Calu3 (cell line): ENCODE data around the gene TRPV4. TPM values are rescaled to one million over a fixed set of nuclear protein-coding genes. Genes with fewer than 3 reads are reported as not detected.
A peak's percentile ranks its signal among the peaks of the same experiment; 100 is the strongest.

Experiments used
- BruUV-seq: library from RNA; stranded (reverse); fragments of 400-500 nt; replicated peaks from 2 replicates; lab custom pipeline; 2021; lab: Mats Ljungman, UMichigan
- CTCF ChIA-PET: fragments of 300-600 bp; sonication (Branson Sonifier 250); formaldehyde crosslinking; loops from one replicate; lab custom pipeline; 2022; ENCODE audit warnings: antibody characterized with exemption; lab: Charles Lee
- DNase-seq: peaks from one replicate; pipeline ENCODE4 v3.0.0; 2022
- H3K27ac Mint-ChIP-seq: one replicate; pipeline ENCODE4 v1.8.0; 2022; ENCODE audit warnings: mixed read lengths; ENCODE audit not compliant: unreplicated experiment
- H3K27me3 Mint-ChIP-seq: one replicate; pipeline ENCODE4 v1.8.0; 2022; ENCODE audit warnings: mixed read lengths; ENCODE audit not compliant: unreplicated experiment
- H3K36me3 Mint-ChIP-seq: one replicate; pipeline ENCODE4 v1.8.0; 2022; ENCODE audit warnings: mild to moderate bottlenecking, moderate library complexity, mixed read lengths; ENCODE audit not compliant: insufficient read depth, unreplicated experiment
- H3K4me1 Mint-ChIP-seq: one replicate; pipeline ENCODE4 v1.8.0; 2022; ENCODE audit warnings: mild to moderate bottlenecking, low read depth, mixed read lengths; ENCODE audit not compliant: unreplicated experiment
- H3K4me3 Mint-ChIP-seq: one replicate; pipeline ENCODE4 v1.8.0; 2022; ENCODE audit warnings: mild to moderate bottlenecking, low read depth, moderate library complexity, mixed read lengths; ENCODE audit not compliant: unreplicated experiment
- H3K9me3 Mint-ChIP-seq: one replicate; pipeline ENCODE4 v1.8.0; 2022; ENCODE audit warnings: low read depth, mixed read lengths; ENCODE audit not compliant: unreplicated experiment
- CTCF ChIP-seq: fragments of 200-600 bp; IDR thresholded peaks from one replicate; pipeline ENCODE4 v1.8.0; 2022; ENCODE audit warnings: antibody characterized with exemption; ENCODE audit not compliant: unreplicated experiment
- intact Hi-C: fragments of 100-400 bp; cut with micrococcal nuclease; formaldehyde crosslinking; loops from one replicate; pipeline ENCODE4 v1.10.0; 2022; ENCODE audit not compliant: unreplicated experiment
- total RNA-seq: library from RNA; stranded (reverse); gene quantifications from 2 replicates; pipeline ENCODE4 v1.2.3, GENCODE V29; 2022

The TRPV4 gene
- total RNA-seq, 1 experiment from 2014 or later = 25.3 TPM

DNA sequence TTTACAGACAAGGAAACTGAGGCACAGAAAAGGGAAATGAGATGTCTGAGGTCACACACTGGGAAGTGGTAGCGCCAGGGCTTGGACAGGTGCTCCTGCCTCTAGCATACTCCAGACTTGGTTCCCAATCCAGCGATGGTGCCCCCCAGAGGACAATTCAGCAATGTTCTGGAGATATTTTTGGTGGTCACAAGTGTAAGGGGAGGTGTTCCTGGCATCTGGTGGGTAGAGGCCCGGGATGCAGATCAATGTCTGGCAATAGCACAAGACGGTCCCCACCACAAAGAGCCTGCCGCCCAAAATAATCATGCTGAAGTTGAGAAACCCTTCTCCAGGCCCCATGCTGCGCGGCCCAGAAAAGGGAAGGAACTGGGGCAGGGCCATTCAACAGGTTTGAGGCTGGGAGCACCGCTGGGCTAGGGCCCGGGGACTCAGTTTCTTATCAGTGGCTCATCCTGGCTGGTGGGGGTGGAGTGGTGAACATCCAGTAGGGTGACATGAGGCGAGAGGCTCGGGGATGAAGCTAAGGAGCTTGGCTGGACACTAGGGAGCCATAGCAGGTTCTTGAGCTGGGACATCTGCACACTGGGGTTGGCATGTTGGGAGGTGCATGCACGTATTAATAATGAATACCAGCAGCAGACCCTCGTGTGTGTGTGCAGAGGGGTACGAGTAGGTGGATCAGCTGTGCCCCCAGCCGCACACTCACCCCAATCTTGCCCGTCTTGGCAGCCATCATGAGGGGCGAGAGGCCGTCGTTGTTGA is 35.1 kb downstream of the TRPV4 start:
- Mint-ChIP-seq H3K4me3 (no peak overlapping the region), H3K27ac (no peak overlapping the region), H3K9me3 (no peaks in the 10 kb centered on the region), H3K36me3 (peaks cover 16% of the 10 kb centered on the region), H3K27me3 (no peaks in the 10 kb centered on the region), H3K4me1 (no peaks in the 10 kb centered on the region)
- CTCF ChIA-PET = no interaction called here
- no TSS peak for BruUV-seq
- peak; percentile 40 for DNase-seq
- intact Hi-C loops = no loop called here
- TF ChIP-seq CTCF = no peak

DNA sequence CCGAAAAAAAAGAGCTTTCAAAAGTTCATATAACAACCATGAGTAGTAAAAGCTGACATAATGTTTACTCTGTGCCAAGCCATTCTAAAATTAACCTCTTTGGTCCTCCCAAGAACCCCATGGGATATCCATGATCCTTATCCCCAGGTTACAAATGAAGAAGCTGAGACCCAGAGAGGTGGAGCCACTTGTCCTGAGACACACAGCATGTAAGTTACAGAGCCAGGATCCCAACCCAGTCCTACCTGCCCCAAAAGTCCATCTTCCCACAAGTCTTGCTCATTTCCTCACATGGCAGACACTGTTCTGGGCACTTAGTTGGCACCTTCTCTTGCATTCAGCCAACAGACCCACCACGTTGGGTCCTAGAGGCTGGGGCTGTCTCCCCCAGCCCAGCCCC is 37.1 kb downstream of the TRPV4 start:
- no peak overlapping the region for H3K4me3 Mint-ChIP-seq
- no peak for TF ChIP-seq CTCF
- no TSS peak for BruUV-seq

DNA sequence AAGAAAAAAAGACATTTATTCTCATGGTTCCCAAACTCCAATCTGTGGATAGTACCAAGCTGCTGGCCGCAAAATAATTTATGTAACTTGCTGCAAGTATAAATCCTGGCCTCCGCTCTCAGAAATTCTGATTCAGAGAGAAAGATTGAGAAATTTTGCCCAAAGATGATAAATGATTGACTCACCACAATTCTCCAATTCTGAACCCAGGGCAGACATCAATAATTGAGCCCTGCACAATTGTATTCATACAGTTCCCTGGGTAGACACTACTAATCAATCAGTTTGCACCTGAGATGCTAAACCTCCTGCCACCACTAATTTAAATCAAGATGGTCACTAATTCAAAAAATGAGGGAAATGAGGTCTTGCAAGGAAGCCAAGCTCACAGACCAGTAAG is 38.2 kb downstream of the TRPV4 start:
- no peaks in the 10 kb centered on the region for H3K27me3 Mint-ChIP-seq
- no peak overlapping the region for H3K4me3 Mint-ChIP-seq
- TF ChIP-seq CTCF = no peak
- BruUV-seq = no TSS peak
- H3K36me3 Mint-ChIP-seq = peaks cover 19% of the 10 kb centered on the region
- intact Hi-C loops = no loop called here
- H3K9me3 Mint-ChIP-seq = no peaks in the 10 kb centered on the region
- H3K4me1 Mint-ChIP-seq = no peaks in the 10 kb centered on the region
- no peak overlapping the region for H3K27ac Mint-ChIP-seq
- CTCF ChIA-PET = interaction anchor here (0.6 kb wide), 1 partner anchor 76 kb away, joined by 4 read pairs; no protein-coding TSS in a partner anchor
- DNase-seq = no peak

More for the DNA sequence above, 37.1 kb downstream of the TRPV4 start:
- Mint-ChIP-seq H3K27ac (no peak overlapping the region), H3K27me3 (no peaks in the 10 kb centered on the region), H3K36me3 (peaks cover 19% of the 10 kb centered on the region), H3K4me1 (no peaks in the 10 kb centered on the region), H3K9me3 (no peaks in the 10 kb centered on the region)
- intact Hi-C loops = no loop called here
- CTCF ChIA-PET = interaction anchor here (1.5 kb wide), 1 partner anchor 199 kb away, joined by 3 read pairs; no protein-coding TSS in a partner anchor
- no peak for DNase-seq

- Mint-ChIP-seq H3K4me1 (no peaks in the 10 kb centered on the region), H3K9me3 (no peaks in the 10 kb centered on the region), H3K4me3 (no peak overlapping the region), H3K27ac (no peak overlapping the region), H3K27me3 (no peaks in the 10 kb centered on the region), H3K36me3 (peaks cover 19% of the 10 kb centered on the region)
- no peak for TF ChIP-seq CTCF
- BruUV-seq = no TSS peak
- intact Hi-C loops = no loop called here
- DNase-seq = no peak
- CTCF ChIA-PET = no interaction called here
These were observed 39.2 kb downstream of the TRPV4 start for GRCh38 chr12:109793826-109794501.
